ENCODE results near the gene AGPAT3.

Gene AGPAT3

GRCh38 chr21:43921979-43922945 is 57.2 kb downstream of the AGPAT3 start:
- DNase-seq (ENCODE audit: low read depth in 2 of 2): peak; percentile 47 to 48

DNA sequence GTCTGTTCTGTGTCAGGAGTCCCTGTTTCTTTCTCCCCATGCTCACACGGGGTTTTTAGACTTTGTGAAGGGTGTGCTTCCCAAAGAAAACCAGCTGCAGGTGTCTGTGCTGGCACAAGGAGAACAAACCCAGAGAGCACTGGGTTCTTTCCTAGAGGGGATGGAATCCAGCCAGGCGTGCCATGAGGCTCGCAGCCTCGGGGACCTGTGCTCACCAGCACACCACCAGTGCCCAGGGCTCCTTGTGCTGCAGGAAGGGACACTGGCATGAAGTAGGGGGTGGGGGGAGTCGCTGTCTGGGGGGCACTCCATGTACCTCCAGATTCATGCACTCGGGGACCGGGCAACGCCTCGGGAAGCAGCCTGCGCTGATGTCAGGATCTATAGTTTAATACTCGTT is 57.9 kb downstream of the AGPAT3 start:
- DNase-seq (ENCODE audit: low read depth in 2 of 2): no peak

- no peak for DNase-seq (ENCODE audit: low read depth in 2 of 2)
Measured at GRCh38 chr21:43923391-43923790, 58.4 kb downstream of the AGPAT3 start.

GRCh38 chr21:43924421-43925095 is 59.5 kb downstream of the AGPAT3 start:
- no peak for DNase-seq (ENCODE audit: low read depth in 2 of 2)

DNA sequence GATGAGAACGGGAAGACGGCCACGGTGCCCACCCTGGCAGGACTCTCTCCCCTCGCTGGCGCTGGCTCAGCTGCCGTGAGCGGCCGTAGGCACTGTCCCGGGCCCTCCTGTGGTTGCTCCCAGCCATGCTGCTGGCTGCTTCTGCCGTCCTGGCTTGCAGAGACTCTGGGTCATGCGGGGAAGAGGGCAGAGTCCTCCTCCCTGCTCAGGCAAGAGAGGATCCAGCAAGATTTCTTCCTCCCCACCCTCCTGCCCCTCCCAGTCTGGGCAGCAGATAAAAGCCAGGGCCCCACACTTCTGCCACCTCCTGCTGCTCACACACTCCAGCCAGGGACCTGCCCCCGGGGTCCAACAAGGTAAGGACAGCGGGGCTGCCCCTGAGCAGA is 60.1 kb downstream of the AGPAT3 start:
- DNase-seq (ENCODE audit: low read depth in 2 of 2): no peak

GRCh38 chr21:43925609-43926008 is 60.6 kb downstream of the AGPAT3 start:
- no peak for DNase-seq (ENCODE audit: low read depth in 2 of 2)

DNA sequence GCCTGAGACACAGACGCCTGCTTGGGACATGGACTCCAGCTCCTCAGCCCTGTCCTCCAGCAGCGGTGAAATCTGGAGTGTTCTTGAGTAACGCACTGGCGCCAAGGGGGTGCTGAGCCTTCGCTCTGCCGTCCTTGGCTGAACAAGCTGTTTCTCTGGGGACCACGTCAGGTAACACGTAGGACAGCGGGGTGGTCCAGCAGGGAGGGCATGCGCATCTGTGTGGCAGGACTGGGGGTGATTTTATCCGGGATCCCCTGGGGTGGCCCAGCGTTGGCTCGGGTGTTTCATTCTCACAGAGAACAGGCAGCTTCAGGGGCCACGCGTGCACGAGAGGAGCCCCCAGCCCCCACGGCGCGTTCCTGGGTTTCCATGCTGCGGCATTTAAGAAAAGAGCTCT is 61.2 kb downstream of the AGPAT3 start:
- no peak for DNase-seq (ENCODE audit: low read depth in 2 of 2)

GRCh38 chr21:43927591-43928221 is 62.7 kb downstream of the AGPAT3 start:
- DNase-seq (ENCODE audit: low read depth in 2 of 2): no peak

DNA sequence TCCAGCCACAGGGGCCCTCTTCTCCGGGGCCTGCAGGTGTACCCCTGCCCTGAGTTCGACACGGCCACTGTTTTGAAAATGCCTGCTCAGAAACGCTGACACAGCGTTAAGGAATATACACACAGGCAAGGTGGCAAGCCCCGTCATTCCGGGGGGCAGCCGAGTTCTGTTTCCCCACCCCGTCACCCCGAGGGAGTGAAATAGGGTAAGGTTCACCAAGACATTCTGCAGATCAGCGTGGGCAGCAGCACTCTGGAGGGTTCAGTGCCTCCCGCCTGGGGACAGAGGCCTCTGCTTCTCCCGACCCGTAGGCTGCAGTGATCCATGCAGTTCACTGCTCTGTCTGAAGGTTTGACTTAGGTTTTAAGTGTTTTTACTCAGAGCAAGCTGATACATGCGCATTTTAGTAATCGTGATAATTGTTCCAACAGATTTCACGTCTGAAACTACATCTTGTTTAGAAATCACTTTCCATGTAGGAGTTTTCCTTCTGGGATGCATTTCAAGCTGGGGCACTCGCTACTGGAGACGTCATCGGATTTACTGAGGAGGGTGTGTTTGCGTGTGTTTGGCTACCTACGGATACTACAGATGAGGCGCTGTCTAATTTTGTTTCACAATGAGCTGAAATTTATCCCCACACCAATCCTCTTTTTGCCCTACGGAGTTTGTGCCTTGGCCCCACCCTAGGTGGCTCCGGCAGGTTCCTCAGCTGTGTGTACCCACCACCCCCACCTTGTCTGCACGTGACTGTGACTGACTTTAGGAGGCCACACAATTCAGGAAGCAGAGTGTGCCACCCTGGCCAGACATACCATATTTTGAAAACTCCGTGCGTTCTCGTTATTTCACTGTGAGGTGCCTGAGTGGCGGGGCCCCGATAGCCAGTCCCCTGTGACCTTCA is 63.5 kb downstream of the AGPAT3 start:
- no peak for DNase-seq (ENCODE audit: low read depth in 2 of 2)

DNA sequence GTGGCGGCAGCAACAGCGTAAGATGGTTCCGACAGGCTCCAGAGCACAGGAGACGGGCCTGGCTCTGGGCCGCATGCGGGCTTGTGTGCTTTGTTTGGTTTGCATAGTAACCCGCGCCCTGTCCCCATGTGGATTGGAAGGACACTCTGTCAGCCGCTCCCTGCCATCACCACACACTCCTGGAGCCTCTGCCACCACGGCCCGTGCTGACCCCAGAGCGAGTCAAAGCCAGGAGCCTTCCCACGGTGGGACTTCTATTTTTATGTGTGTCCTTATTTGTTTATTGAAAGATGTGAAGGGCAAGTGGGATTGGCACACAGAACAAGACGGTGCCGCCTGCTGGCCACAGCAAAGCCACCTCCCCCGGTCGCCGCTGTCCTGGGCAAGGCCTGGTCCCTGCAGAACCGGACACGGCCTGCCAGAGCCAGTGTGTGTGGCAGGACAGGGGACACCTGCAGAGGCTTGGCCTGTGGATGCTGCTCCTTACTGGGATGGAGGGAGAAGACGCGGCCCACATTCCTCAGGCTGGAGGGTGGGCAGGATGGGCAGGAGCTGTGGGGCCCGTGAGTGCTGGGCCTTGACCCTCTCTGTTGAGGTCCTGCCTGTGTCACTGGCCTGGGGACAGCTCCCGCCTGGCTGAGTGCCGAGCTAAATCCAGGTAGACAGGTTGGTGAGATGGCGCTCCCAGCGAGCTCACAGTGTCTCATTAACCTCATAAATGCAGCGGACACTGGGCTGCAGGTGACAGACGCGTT is 64.4 kb downstream of the AGPAT3 start:
- DNase-seq (ENCODE audit: low read depth in 2 of 2): no peak

GRCh38 chr21:43930074-43930847 is 65.2 kb downstream of the AGPAT3 start:
- DNase-seq (ENCODE audit: low read depth in 2 of 2): no peak

GRCh38 chr21:43930848-43931375 is 65.9 kb downstream of the AGPAT3 start:
- no peak for DNase-seq (ENCODE audit: low read depth in 2 of 2)

DNA sequence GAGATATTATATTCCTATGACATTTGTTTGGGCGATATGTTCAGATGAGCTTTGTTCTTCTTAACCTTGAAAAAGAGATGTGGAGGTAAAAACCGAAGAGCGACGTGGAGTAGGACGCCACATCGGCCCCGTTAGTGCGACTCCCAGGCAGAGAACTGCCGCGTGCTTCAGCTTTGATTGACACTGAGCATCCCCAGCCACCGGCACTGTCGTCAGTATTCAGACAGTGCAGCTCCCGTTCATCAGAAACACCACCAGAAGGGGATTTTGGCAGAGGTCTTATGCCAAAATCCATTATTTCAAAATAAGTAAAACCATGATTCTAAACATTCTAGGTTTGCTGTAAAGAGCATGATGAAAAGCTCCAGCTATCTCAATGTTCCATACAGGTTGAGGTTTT is 66.5 kb downstream of the AGPAT3 start:
- no peak for DNase-seq (ENCODE audit: low read depth in 2 of 2)

GRCh38 chr21:43932005-43932404 is 67.0 kb downstream of the AGPAT3 start:
- no peak for DNase-seq (ENCODE audit: low read depth in 2 of 2)

DNA sequence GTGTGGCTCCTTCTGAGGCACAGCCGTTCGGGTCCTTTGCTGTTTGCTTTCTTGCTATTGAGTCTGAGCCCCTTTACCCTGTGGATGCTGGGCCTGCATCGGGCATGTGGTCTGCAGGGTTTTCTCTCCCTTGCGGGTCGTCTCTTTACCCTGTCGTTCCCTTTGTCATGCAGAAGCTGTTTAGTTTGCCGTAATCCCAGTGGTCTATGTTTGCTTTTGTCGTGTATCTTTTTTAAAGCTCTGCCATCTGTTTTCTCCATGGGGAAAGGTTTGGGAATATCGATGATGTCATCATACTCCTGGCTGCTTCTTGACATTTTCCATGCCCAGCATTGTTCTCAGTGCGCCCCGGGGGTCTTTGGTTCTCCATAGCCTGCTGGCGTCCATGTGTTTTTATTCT is 68.2 kb downstream of the AGPAT3 start:
- DNase-seq (ENCODE audit: low read depth in 2 of 2): no peak

DNA sequence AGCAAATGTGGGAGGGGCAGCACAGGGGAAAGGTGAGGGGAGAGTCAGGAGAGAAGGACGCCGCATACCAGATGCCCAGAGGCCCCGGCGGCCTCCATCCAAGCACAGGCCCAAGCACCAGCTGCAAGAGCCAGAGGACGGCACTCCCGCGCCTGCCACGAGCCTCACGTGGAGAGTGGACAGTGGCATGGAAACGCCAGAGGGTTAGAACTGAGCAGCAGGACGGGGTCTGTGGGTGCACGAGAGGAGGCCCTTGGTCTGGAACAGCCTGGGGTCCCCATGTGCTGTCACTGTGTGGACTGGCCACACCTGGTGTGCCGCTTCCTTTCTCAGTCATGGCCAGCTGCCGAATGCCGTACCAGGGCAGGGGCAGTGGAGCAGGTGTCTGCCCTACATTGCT is 68.7 kb downstream of the AGPAT3 start:
- DNase-seq (ENCODE audit: low read depth in 2 of 2): no peak

- DNase-seq (ENCODE audit: low read depth in 2 of 2): no peak
Measured at GRCh38 chr21:43934116-43934515, 69.1 kb downstream of the AGPAT3 start.

GRCh38 chr21:43934716-43935705 is 70.0 kb downstream of the AGPAT3 start:
- DNase-seq (ENCODE audit: low read depth in 2 of 2): no peak

GRCh38 chr21:43935711-43936110 is 70.7 kb downstream of the AGPAT3 start:
- DNase-seq (ENCODE audit: low read depth in 2 of 2): no peak

Data from stimulated activated CD8-positive, alpha-beta memory T cell treated with anti-CD3 and anti-CD28 coated beads, Interleukin-2, amount 100 ng/mL, for 48 hours (primary cell).